ENCODE measurements around the gene TUBGCP2.

DNA sequence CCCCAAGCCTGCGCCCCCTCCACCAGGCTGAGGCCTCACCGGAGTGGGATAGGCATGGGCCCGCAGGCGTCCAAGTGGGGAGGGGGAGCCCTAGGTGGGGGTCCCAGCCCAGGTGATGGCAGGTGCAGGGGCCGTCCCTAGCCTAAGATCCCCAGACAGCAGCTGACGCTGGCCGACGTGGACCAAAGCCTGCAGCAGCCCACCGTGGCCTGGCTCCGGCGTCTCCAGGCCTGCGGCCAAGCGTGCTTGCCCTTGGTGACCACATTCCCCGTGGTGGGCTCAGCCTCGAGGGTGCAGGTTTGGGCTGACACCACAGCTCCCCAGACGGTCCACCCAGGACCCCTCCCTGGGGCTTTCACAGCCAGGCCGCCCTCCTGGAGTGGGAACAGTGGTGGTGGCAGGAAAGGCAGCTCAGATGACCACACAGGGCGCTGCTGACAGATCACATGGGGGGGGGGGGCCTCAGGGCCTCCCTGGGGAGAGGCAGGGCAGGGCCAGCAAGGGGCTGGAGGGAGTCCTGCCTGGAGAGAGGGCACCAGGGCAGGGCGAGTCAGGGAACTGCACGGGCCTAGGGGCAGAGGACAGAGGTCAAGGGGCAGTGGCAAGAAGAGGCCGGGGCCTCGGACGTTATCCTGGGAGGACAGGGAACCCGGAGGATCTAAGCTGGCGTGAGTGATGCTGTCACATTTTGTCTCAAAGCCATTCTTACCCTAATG is 31.2 kb downstream of the TUBGCP2 start:
- TF ChIP-seq POLR2A (IDR thresholded peaks at IDR 0.05): no peak
- TF ChIP-seq, protein P1, sequence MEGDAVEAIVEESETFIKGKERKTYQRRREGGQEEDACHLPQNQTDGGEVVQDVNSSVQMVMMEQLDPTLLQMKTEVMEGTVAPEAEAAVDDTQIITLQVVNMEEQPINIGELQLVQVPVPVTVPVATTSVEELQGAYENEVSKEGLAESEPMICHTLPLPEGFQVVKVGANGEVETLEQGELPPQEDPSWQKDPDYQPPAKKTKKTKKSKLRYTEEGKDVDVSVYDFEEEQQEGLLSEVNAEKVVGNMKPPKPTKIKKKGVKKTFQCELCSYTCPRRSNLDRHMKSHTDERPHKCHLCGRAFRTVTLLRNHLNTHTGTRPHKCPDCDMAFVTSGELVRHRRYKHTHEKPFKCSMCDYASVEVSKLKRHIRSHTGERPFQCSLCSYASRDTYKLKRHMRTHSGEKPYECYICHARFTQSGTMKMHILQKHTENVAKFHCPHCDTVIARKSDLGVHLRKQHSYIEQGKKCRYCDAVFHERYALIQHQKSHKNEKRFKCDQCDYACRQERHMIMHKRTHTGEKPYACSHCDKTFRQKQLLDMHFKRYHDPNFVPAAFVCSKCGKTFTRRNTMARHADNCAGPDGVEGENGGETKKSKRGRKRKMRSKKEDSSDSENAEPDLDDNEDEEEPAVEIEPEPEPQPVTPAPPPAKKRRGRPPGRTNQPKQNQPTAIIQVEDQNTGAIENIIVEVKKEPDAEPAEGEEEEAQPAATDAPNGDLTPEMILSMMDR (IDR thresholded peaks at IDR 0.05 in 4 of 5, conservative IDR thresholded peaks at IDR 0.05 in 1 of 5): no peak

All from gastrocnemius medialis (tissue), 4 donors.